ENCODE results near the gene HIVEP3.

DNA sequence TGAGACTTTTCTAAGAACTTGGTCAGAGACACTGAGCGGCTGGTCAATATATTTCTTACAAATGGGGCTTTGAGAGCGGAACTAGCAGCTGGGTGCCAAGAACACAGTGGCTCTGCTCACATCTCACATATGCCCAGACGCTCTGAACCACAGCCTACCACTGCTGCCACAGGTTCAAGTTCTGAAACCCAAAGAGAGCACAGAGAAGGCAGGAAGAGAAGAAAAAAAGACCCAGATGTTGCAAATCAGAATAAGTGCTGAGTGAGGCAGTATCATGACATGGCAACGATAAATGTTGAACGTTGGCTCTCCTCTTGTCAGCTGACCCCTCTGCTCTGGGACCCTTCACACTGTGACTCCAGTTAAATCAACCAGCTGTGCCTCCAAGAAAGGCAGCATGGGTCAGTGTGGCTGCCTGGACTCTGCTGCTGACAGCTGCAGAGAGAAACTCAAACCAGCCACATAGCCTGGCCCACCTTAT, 26.4 kb downstream of the HIVEP3 start:
- TF ChIP-seq, protein P1, sequence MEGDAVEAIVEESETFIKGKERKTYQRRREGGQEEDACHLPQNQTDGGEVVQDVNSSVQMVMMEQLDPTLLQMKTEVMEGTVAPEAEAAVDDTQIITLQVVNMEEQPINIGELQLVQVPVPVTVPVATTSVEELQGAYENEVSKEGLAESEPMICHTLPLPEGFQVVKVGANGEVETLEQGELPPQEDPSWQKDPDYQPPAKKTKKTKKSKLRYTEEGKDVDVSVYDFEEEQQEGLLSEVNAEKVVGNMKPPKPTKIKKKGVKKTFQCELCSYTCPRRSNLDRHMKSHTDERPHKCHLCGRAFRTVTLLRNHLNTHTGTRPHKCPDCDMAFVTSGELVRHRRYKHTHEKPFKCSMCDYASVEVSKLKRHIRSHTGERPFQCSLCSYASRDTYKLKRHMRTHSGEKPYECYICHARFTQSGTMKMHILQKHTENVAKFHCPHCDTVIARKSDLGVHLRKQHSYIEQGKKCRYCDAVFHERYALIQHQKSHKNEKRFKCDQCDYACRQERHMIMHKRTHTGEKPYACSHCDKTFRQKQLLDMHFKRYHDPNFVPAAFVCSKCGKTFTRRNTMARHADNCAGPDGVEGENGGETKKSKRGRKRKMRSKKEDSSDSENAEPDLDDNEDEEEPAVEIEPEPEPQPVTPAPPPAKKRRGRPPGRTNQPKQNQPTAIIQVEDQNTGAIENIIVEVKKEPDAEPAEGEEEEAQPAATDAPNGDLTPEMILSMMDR (optimal IDR thresholded peaks at IDR 0.05 in 1 of 3, IDR thresholded peaks at IDR 0.05 in 1 of 3, conservative IDR thresholded peaks at IDR 0.05 in 1 of 3; ENCODE audit: extremely low read depth in 1 of 3, insufficient read depth in 2 of 3, low read length in 3 of 3) = no peak
- no peak for TF ChIP-seq EZH2 (IDR thresholded peaks at IDR 0.05; ENCODE audit: low read length)

All from keratinocyte (primary cell).